Type B pancreatic cell (in vitro differentiated cells): Measurements from ENCODE around the gene CCDC51. TPM values are rescaled to one million over a fixed set of nuclear protein-coding genes. Genes with fewer than 3 reads are reported as not detected.

Source experiments
- DNase-seq: peaks from one replicate; pipeline ENCODE4 v3.0.0; 2021; ENCODE audit warnings: mixed read lengths; ENCODE audit not compliant: unreplicated experiment; ENCODE audit errors: extremely low spot score
- H3K27ac Mint-ChIP-seq: 2 replicates; pipeline ENCODE4 v1.8.0; 2021; ENCODE audit warnings: mild to moderate bottlenecking, mixed read lengths
- H3K27me3 Mint-ChIP-seq: 2 replicates; pipeline ENCODE4 v1.8.0; 2021; ENCODE audit warnings: mixed read lengths
- H3K36me3 Mint-ChIP-seq: 2 replicates; pipeline ENCODE4 v1.8.0; 2021; ENCODE audit warnings: mixed read lengths
- H3K4me1 Mint-ChIP-seq: one replicate; pipeline ENCODE4 v1.8.0; 2021; ENCODE audit warnings: mixed read lengths; ENCODE audit not compliant: unreplicated experiment
- H3K4me3 Mint-ChIP-seq: 2 replicates; pipeline ENCODE4 v1.8.0; 2021; ENCODE audit warnings: mild to moderate bottlenecking, mixed read lengths
- H3K9me3 Mint-ChIP-seq: 2 replicates; pipeline ENCODE4 v1.8.0; 2021; ENCODE audit warnings: mixed read lengths
- CTCF ChIP-seq: fragments of 200-600 bp; sonication (generic); conservative IDR thresholded peaks from 2 replicates; pipeline ENCODE4 v1.5.0; 2021; ENCODE audit warnings: antibody characterized with exemption, mild to moderate bottlenecking
- total RNA-seq: library from RNA; stranded (reverse); gene quantifications from 2 replicates; pipeline ENCODE4 v1.2.1, GENCODE V29; 2021; ENCODE audit warnings: low replicate concordance

The CCDC51 gene
- total RNA-seq, 1 donor from 2014 or later, result 15.0 TPM

- DNase-seq, result peak; percentile 44
- H3K27me3 Mint-ChIP-seq, result peaks cover 4% of the 10 kb centered on the region
- no peaks in the 10 kb centered on the region for H3K9me3 Mint-ChIP-seq
- H3K36me3 Mint-ChIP-seq, result no peaks in the 10 kb centered on the region
- TF ChIP-seq CTCF, result no peak
- H3K4me3 Mint-ChIP-seq, result no peak overlapping the region
- H3K27ac Mint-ChIP-seq, result peak overlapping the region; percentile 75
- H3K4me1 Mint-ChIP-seq, result peaks cover 5% of the 10 kb centered on the region
Measured at GRCh38 chr3:48399387-48400172, 40.3 kb downstream of the CCDC51 start.

GRCh38 chr3:48398701-48399386 is 41.1 kb downstream of the CCDC51 start:
- Mint-ChIP-seq H3K4me1 (peaks cover 5% of the 10 kb centered on the region), H3K27me3 (peaks cover 4% of the 10 kb centered on the region), H3K9me3 (no peaks in the 10 kb centered on the region), H3K27ac (peak overlapping the region; percentile 75), H3K4me3 (no peak overlapping the region), H3K36me3 (no peaks in the 10 kb centered on the region)
- no peak for DNase-seq
- no peak for TF ChIP-seq CTCF

- H3K4me1 Mint-ChIP-seq, result peaks cover 5% of the 10 kb centered on the region
- H3K4me3 Mint-ChIP-seq, result no peak overlapping the region
- no peak for DNase-seq
- peaks cover 4% of the 10 kb centered on the region for H3K27me3 Mint-ChIP-seq
- no peak for TF ChIP-seq CTCF
- H3K27ac Mint-ChIP-seq, result peak overlapping the region; percentile 51
- no peaks in the 10 kb centered on the region for H3K9me3 Mint-ChIP-seq
- no peaks in the 10 kb centered on the region for H3K36me3 Mint-ChIP-seq
Measured at GRCh38 chr3:48397767-48398681, 41.9 kb downstream of the CCDC51 start.

DNA sequence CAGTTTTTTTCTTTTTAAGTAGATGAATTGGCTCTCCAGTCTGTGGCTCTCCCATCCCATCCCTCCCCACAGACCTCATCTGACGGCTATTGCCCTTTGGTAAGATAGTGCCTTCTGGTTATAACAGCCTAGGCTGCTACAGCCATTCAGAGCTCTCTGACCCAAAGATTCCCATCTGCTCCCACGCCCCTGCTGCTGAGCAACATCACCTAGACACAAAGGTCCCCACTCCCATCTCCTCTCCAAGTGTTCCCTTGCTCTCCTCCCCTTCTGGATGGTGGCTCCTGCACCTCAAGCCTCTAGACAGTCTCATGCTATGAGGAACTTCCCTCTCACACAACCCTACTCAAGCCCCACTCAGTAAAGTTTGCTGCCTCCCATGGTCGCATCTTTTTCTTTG is 44.2 kb downstream of the CCDC51 start:
- Mint-ChIP-seq H3K4me3 (no peak overlapping the region), H3K36me3 (no peaks in the 10 kb centered on the region), H3K27ac (no peak overlapping the region), H3K27me3 (peaks cover 7% of the 10 kb centered on the region), H3K4me1 (peaks cover under 1% of the 10 kb centered on the region), H3K9me3 (no peaks in the 10 kb centered on the region)
- TF ChIP-seq CTCF, result no peak
- no peak for DNase-seq

GRCh38 chr3:48394391-48394790 is 45.5 kb downstream of the CCDC51 start:
- no peak for DNase-seq
- no peaks in the 10 kb centered on the region for H3K36me3 Mint-ChIP-seq
- TF ChIP-seq CTCF, result no peak
- H3K27ac Mint-ChIP-seq, result no peak overlapping the region
- no peaks in the 10 kb centered on the region for H3K9me3 Mint-ChIP-seq
- peaks cover 7% of the 10 kb centered on the region for H3K27me3 Mint-ChIP-seq
- H3K4me1 Mint-ChIP-seq, result no peaks in the 10 kb centered on the region
- no peak overlapping the region for H3K4me3 Mint-ChIP-seq
